Frontal cortex (tissue), 4 donors: Measurements from ENCODE around the gene BOD1L1. TPM values are rescaled to one million over a fixed set of nuclear protein-coding genes. Genes with fewer than 3 reads are reported as not detected.

Experiments
- DNase-seq, 2 donors: peaks; one replicate each; pipeline ENCODE4 v3.0.0; 2012; ENCODE audit warnings: low spot score in 2 of 2
- FAIRE-seq: peaks from 2 replicates; lab custom pipeline; 2012; peaks lifted over from hg19 to GRCh38; lab: Jason Lieb, UNC
- total RNA-seq: library from RNA; depleted of rRNA; stranded (reverse); fragments of >200 nt; gene quantifications from one replicate; pipeline ENCODE4 v1.2.3, GENCODE V29; 2014
- donor health status: control.
- donor health status: control.
- donor health status: control.

BOD1L1 gene
- total RNA-seq, result 45.2 TPM

DNA sequence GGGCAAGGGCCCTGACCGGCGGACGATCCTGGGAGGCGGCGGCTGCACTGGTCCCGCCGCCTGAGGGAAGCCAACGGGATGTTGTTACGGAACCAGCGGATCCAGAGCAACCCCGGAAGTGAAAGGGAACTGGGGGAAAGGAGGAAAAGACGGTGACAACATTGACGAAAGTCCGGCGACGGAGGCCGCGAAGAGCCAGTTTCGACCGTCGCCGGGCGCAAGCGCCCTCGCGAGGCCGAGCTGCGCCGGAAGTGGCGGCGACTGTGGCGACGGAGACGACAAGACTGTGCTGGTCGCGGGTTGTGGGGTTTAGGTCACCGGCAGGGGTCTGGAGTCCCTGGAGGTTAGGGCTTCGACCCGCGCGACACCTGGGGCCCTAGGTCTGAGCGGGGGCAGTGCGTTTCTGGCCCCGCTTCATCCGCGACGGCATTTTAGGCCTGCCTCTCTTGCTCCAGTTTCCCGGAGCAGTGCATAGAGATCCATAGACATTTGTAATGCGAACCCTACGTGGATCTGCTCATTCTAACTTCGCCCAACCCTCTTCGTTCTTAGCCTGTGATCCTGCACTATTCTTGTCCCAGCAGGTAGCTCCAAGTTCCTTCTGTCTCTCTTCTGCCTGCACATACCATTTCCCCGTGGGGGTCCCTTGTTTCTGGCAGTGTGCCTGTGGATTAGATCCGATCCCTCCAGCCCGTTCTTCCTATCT lies at the start of gene BOD1L1:
TSS of gene BOD1L1 (minus strand) at position 120 of the 706 bp plus-strand sequence. CDS start 138 bp downstream, outside the sequence.
- FAIRE-seq, result no peak

DNA sequence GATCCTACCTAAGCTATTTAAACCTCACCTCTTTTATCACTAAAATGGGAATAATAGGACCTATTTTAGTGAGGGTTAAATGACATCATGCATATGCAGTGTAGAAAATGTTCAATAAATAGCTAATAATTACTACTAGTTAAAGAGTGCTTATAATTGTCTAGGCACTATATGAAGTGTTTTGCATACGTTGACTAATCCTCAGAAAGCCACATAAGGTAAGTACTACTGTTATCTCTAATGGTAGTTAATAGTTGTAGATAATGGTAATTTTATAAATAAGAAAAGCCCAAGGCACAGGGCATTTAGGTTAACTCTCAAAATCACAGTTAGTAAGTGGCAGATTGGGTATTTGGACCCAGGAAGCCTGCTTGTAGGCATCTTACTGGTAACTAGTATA lies 47.4 kb upstream of the BOD1L1 start:
- FAIRE-seq, result no peak
- no peak for DNase-seq

More for the DNA sequence above, at the start of gene BOD1L1:
- DNase-seq, result peak; percentile 95 to 97

DNA sequence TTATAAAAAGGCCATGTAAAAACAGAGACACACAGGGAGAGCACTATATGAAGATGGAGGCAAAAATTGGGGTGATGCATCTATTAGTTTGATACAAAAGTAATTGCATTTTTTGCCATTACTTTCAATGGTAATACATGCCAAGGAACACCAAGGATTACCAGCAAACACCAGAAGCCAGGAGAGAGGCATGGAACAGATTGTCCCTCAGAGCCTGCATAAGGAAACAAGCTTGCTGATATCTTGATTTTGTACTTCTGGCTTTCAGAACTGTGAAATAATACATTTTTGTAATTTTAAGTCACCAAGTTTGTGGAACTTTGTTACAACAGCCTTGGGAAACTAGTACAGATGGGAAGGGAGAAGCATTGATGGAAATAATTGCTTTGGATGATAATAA lies 45.6 kb upstream of the BOD1L1 start:
- no peak for FAIRE-seq
- DNase-seq, result no peak

DNA sequence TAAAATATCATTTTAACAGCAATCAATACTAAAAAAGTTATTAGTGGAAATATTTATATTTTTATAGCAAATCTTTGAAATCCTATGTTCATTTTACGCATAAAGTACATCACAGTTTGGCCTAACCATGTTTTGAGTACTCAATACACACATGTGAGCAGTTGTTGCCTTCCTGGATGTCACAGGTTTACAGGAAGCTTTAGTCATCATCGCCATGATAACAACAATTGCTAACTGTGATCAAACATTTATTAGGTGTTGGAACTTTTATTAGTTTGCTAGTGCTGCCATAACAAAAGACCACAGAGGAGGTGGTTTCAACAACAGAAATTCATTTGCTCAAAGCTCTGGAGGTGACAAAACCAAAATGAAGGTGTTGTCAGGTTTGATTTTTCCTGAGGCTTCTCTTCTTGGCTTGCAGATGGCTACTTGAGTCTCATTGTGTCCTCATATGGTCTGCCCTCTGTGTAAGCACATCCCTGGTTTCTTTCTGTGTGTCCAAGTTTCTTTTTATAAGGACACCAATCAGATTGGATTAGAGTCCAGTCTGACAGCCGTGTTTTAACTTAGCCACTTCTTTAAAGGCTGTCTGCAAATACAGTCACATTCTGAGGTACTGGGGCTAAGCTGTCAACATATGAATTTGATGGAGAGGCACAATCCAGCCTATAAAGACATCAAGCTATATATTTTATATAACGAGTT lies 43.1 kb upstream of the BOD1L1 start:
- DNase-seq (no peak), FAIRE-seq (no peak)

DNA sequence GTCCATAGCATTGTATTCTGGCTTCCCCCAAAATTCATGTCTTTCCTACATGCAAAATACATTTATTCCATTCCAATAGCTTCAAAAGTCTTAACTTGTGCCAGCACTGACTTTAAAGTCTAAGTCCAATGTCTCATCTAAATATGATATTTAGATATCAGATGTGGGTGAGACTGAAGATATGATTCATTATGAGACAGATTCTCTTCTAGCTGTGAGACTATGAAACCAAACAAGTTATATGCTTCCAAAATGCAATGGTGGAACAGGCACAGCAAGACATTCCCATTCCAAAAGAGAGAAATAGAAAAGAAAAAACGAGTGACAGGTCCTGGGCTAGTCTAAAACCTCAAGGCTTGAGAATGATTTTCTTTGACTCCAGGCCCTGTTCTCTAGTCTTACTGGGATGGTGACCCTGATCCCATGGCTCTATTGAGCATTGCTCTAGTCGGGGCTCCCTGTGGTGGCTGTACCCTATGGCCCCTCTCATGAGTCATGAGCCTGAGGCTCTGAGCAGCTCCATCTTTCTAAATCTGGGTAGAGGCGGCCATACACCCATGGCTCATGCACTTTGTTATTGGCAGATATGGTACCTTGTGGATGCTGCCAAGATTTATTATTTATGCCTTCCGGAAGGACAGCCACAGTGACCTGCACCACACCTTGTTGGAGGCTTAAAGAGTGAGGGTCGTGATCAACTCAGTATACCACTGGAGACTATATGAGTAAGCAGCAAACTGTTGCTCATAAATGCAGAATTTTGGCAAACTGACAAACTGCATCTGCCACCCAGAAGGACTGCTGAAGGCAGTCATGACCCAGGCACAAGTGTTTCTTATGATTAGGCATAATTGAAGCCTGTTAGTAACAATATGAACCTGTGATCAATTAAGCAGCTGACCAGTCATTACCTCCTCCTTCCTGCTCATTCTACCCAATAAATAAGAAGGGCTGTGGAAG lies 38.5 kb upstream of the BOD1L1 start:
- FAIRE-seq (no peak), DNase-seq (no peak)

DNA sequence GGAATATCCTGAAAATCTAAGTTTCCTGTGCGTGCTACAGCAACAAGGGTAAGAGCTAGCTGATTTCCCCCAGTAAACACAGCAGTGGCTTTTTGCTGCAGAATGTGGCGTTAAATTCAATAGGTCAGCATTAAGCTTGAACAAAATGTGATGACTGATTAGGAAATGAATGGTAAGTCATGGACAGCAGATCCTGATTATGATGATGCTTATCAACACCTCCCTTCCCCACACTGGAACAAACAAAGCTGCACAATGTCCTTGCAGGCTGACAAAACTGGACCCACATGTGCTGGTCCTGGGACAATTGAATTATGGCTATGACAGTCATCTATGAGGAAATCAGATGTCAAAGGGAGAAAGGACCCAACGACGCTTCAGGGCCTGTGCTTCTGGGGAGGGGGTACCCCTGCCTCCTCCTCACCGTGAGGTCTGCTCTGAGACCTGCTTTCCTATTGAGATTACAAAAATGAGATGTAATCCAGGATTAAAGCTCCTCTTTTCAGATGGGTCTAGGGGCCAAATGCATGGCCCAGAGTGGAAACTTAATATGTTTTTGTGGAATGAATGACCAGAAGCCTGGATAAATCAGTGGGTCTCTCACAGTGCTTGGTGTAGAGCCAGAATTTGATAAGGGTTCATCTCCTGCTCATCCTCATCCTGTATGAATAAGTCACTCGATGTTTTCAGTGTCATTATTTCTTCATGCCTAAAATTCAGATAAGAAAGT lies 32.0 kb upstream of the BOD1L1 start:
- FAIRE-seq, result no peak
- DNase-seq, result no peak

DNA sequence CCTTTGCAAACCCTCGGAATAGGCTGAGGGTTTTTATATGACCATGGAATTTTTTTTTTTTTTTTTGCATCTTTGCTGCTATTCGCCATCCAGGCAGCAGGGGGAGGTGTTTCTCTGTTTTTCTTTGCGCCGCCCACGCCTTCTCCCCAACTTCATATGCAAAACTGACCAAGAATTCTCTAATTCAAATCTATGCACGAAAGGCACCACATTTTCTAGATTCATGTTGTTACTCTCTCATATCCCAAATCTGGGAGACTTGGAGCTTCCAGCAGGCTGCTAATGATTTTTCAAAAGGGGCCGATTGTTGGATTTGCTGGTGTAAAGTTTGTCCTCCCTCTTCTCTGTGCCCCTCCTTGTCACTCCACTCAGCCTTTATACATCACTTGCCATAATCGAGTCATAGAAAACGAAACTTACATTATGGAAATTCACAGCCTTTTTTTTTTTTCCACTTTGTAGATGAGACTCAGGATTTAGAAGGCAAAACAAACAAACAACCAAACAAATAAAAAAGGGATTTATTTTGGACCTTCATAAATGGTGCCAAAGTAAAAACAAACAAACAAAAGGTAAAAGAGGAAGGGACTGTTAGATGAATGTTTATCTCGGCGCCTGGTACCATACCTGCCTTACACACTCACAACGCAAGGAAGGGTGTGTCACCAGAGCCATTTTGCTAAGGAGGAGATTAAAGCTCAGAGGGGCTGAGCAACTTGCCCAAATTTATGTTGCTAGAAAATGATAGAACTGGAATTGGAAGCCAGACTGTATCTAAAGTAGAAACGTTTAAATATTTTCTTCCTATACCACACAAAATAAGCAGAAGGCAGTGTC lies 29.3 kb upstream of the BOD1L1 start:
- DNase-seq (peak; percentile 36 to 48), FAIRE-seq (peak; percentile 21)

DNA sequence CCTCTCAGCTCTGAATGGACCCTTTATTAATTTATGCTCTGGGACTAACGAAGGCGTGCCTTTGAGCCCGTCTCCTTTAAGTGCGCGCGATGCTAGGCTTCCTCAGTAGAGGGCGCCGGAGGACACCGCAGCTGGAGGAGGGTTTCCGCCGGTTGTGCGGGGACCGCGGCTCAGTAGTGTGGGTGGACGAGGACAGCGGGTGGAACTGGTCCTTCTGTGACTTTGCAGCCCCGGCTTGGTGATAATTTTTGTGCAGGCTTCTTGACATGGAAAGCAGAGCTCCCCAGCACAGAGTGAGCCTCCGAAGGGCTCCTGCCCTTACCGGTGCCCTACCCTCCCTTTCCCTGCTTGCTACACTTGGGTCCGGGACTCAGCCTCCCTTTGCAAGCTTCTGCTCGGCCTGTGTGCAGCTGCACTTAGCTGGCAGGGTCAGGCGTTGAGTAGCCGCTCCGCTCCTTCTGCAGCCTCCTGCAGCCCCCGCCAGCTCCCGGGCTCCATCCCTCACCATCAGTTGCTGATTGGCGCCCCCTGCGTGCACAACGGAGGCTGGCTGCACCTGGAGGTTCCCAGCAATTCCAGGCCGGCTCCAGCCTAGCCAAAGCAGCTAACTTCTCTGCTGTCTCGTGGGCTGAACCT lies 26.8 kb upstream of the BOD1L1 start:
- DNase-seq, result peak; percentile 28 to 60

DNA sequence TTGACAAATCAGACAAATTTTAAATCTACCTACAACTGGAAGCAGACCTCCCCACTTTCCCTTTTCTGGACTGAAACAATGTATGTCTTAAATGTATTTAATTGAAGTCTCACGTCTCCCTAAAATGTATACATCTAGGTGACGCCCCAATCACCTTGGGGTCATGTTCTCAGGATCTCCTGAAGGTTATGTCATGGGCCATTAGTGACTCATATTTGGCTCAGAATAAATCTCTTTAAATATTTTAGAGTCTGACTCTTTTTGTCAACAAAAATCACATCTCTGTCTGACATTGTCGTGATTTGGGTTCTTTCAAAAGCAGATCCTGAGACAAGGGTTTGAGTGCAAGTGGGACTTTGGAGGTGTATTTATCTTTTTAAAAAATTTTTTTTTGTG lies 26.2 kb upstream of the BOD1L1 start:
- no peak for FAIRE-seq

More for the DNA sequence above, 26.8 kb upstream of the BOD1L1 start:
- no peak for FAIRE-seq

DNA sequence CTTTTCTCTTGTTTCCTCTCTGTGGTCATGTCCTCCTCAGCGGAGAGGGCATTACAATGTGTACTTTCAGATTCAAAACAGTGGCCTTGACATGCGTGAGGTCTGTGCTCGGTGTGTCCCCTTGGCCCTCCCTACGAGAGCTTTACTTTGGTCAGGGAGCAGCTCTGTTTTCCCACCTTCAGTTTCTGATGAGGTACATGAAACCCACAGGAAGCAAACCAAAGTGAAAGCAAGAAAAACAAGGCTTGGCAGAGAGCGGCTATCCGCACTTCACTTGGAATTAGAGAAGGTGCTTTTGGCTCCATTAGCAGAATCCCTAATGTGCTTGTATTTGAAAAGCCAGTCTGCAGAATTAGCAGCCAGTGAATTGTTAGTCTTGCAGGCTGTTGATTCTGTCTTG lies 19.5 kb upstream of the BOD1L1 start:
- no peak for DNase-seq
- FAIRE-seq, result no peak

More for the DNA sequence above, 26.2 kb upstream of the BOD1L1 start:
- DNase-seq, result no peak

DNA sequence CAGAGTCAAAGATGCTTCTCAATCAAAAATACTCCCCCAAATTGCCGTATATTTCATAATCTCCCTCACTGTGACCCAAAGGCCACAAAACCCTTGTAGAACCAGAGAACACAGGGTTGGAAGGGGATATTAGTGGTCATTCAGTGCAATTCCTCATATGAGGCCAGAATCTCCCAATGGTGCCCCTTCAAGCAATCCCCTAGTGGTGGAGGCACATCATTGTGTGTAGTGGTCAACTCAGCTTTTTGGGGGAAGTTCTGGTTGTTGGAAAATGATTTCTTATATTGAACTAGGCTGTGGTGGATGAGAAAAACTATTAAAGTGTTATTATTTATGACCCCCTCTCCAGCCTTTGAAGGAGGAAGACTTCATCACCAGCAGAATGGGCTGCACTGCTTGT lies 17.6 kb upstream of the BOD1L1 start:
- no peak for DNase-seq
- FAIRE-seq, result no peak

DNA sequence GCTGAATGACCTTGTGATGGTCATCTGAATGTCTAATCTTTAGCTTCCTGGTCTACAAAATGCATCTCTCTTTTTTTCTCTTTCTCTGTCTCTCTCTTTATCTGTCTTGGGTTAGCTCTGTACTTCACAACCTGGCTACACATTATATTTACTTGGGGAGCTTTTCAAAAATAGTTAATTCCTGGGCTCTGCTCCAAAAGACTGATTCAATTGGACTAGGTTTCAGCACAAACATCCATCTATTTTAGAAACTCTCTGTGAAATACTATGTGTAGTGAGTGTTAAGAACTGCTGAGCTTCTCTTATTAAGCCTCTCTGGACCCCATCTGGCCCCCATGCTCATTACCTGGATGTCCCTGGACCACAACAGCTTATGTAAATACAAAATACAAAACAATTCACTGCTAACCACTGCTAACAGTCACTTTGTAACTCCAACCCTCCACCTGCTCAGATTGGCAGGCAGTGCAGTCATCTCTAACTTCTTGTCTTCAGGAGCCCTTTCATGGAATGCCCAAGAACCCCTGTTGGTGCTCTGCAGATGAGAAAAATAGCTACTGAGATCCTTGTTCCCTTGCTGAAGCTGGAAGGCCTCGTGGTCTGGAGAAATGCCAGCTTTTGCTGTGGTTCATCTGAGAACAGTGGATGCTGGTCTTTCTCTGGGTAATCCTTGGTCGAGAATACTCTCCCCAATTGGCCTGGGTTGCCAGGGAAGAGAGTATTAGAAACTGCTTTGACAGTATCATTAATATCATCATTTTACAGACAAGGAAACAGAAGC lies 14.8 kb upstream of the BOD1L1 start:
- DNase-seq (no peak), FAIRE-seq (no peak)

DNA sequence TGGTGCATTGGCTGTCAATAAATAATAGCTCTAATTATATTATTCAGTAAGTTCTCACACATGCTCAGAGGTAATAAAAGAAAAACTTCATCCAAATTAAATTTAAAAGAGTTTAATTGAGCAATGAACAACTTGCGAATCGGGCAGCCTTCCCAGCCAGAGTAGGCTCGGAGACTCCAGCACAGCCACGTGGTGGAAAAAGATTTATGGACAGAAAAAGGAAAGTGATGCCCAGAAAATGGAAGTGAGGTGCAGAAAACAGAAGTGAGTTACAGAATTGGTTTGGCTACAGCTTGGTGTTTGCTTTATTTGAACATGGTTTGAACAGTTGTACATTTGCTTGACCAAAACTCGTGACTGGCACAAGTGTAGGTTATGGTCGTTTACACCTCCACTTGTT lies 13.6 kb upstream of the BOD1L1 start:
- DNase-seq, result no peak
- FAIRE-seq, result no peak

DNA sequence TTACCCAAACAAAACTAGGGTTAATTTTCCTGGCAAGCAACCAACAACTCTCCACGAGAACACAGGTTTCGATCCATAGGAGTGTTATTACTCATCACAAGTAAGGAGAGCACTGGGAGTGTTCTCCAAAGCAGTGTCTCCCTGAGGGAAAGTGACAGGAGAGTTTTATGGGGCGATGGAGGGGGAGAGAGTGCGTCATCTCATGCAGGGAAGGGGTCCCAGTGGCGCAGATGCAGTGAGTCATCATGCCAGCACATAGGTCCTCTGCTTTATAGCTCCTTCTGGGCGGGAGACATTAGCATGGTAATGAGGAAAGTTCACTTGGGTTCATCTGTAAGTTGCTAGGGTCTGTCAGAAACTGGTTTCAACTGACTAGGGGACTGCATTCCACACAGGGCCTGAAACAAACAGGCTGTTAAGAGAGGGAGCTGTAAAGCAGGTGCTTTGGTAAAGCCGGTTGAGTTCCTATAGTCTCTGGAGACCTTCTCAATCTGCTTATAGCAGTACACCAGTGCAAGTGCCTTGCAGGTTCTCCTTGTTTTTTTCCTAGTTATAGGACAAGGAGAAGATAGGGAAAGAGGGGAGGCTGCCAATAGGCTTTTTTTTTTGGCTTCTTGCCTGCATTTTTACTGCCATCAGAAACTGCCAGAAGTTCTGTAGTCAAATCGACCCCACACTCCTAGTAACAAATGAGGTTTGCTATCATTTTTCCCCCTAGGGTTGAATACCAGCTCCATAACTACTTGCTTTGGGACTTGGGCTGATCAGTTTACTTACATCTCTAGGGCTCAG lies 12.8 kb upstream of the BOD1L1 start:
- no peak for FAIRE-seq
- no peak for DNase-seq

DNA sequence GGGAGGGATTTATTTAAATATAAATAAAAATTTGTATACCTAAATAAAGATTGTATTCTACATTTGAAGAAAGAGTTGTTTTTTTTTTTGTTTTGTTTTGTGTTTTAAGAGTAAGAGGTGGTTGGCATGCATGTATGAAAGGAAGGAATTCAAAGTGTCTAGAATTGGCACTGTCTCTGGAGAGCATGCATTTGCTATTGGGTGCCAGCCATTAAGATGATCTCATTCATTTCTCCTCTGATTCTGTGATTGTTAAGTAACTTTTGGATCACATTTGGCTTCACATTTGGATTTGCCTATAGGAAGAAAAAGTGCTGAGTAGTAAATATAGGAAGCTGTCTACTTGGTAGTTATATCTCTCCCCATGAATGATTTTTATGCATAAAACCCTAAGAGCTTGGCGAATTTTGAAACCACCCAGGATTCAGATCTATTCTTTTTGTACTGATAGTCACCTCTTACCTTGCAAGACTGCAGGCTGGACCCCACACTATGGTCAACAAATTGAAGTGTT lies 7.8 kb upstream of the BOD1L1 start:
- DNase-seq (no peak), FAIRE-seq (peak; percentile 48)

DNA sequence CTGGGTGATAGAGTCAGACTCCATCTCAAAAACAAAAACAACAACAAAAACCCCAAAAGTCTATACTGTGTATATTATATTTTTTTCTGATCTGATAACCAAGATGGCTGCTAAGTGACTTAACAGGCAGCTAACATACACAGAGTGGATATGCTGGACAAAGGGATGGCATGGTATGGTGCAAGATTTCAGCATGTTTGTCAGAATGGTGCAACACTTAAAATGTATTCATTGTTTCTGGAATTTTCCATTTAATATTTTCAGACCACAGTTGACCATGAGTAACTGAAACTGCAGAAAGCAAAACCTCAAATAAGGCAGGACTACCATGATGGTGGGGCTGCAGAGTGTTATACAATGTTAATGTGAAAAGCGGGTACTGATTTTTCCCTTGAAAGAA lies 6.1 kb upstream of the BOD1L1 start:
- FAIRE-seq (no peak), DNase-seq (no peak)

DNA sequence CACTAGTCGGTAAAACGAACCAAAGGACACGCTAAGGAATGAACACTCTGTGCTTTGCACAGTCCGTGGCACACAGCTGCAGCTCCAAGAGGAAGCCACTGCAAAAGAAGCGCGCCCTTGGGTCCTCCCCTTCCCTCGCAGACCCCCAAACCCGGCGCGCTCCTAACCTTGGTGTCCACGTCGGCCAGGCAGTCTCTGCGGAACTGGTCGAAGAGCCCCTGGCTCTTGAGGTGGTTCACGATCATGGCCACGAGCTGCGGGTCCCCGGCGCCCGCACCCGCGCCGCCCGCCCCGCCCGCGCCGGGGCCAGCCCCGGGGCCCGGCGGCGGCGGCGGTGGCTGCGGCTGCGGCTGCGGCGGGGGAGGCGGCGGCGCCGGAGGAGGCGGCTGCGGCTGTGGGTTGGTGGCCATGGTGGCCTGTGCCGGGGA lies 333 bp downstream of the BOD1L1 start:
- peak in 1 of 2 donors; percentile 29 for DNase-seq
- FAIRE-seq, result no peak
